Measurements from ENCODE around the gene GATA6. TPM values are rescaled to one million over a fixed set of nuclear protein-coding genes. Genes with fewer than 3 reads are reported as not detected.

The GATA6 gene
- total and polyA plus RNA-seq, 2 of the 8 experiments (the other 6 are each of a cell fraction or from before 2014, with no cell fraction given) = 0.09 TPM; not detected in 1

DNA sequence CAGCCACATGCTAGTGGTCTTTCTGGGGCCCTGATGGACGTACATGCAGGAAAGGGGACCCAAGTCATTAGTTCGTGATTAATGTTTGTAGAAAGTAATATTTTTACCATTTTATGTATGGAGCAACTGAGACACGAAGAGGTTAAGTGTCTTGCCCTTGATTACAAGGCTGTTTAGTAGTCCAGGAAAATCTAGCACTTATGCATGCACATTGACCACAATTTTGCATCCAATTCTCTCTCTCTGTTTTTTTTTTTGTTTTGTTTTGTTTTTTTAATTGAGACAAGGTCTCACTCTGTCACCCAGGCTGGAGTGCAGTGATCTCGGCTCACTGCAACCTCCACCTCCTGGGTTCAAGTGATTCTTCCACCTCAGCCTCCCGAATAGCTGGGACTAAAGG is 8.3 kb upstream of the GATA6 start:
- no peaks in the 10 kb centered on the region for H3K9me3 ChIP-seq (ENCODE audit: insufficient read depth in 2 of 2, low read depth in 1 of 2, low read length in 1 of 2)
- H3K23ac ChIP-seq (ENCODE audit: insufficient read length) = no peak overlapping the region
- CTCF ChIA-PET (ENCODE audit: partially characterized antibody) = interaction anchor here (0.6 to 1.0 kb wide), 2 partner anchors 53 to 84 kb away, joined by 3 read pairs; no protein-coding TSS in a partner anchor

More for the DNA sequence above, 8.3 kb upstream of the GATA6 start:
- H3K4me2 ChIP-seq (ENCODE audit: insufficient read depth in 1 of 2, low read depth in 2 of 2, low read length in 2 of 2) = no peak overlapping the region
- no peak overlapping the region for H4K8ac ChIP-seq (ENCODE audit: extremely low read depth, insufficient read depth, low read length)
- no peaks in the 10 kb centered on the region; the same call in 1 of the 2 replicates for H3K23me2 ChIP-seq (ENCODE audit: low read depth, low read length)
- DNase-seq (ENCODE audit: low read depth in 1 of 2, low spot score in 2 of 2) = no peak
- H2BK5ac ChIP-seq (ENCODE audit: low read depth, low read length) = no peak overlapping the region
- no peak overlapping the region for H2AFZ ChIP-seq (ENCODE audit: low read length)
- no peak overlapping the region for H2BK15ac ChIP-seq (ENCODE audit: low read length)
- no peak overlapping the region for H2BK120ac ChIP-seq (replicated peaks; ENCODE audit: low read depth, low read length)
- no peak overlapping the region for H4K91ac ChIP-seq (replicated peaks; ENCODE audit: insufficient read length, low read length)
- POLR2A ChIA-PET (ENCODE audit: partially characterized antibody) = no interaction called here
- no peak overlapping the region for H3K4ac ChIP-seq (replicated peaks; ENCODE audit: insufficient read length, low read depth, low read length)
- peaks cover 0 to 6% (median 0%) of the 10 kb centered on the region in 4 experiments; a peak in 1 of 8 replicates for H3K36me3 ChIP-seq (ENCODE audit: control insufficient read depth in 2 of 4, insufficient read depth in 4 of 4, low read length in 3 of 4)
- 96% methylated on average over 5 of the region's 5 CpGs; no CpG with 5 or more reads in 1 of the 2 experiments for WGBS, 2 experiments (ENCODE audit: extremely low coverage in 1 of 2, insufficient coverage in 1 of 2, insufficient read length in 1 of 2, insufficient replicate concordance in 2 of 2, low coverage in 1 of 2, low lambda C conversion rate in 2 of 2, missing lambda C conversion rate in 1 of 2)
- peaks cover 0 to 5% (median 2%) of the 10 kb centered on the region in 4 experiments; a peak in 3 of 7 replicates for H3K4me1 ChIP-seq (replicated peaks in 1 of 4; ENCODE audit: control insufficient read depth in 3 of 4, insufficient read depth in 4 of 4, low read length in 3 of 4)
- no peak overlapping the region for H3K14ac ChIP-seq (ENCODE audit: insufficient read length)
- H3K56ac ChIP-seq (replicated peaks; ENCODE audit: insufficient read length, low read depth, low read length) = no peak overlapping the region
- H2AK5ac ChIP-seq (ENCODE audit: low read depth, low read length) = no peak overlapping the region
- no peak for TF ChIP-seq ZNF274 (IDR thresholded peaks at IDR 0.05; ENCODE audit: borderline replicate concordance, extremely low read depth, low read length)
- H3K18ac ChIP-seq (ENCODE audit: extremely low read depth, low read length) = no peak overlapping the region
- no peak overlapping the region for H2BK20ac ChIP-seq (ENCODE audit: low read length)
- no peaks in the 10 kb centered on the region for H3K79me1 ChIP-seq (ENCODE audit: low read depth, low read length)
- H3K27me3 ChIP-seq (replicated peaks in 1 of 4; ENCODE audit: control insufficient read depth in 3 of 4, extremely low read depth in 1 of 4, insufficient read depth in 3 of 4, low read length in 3 of 4) = peaks cover 35 to 50% (median 47%) of the 10 kb centered on the region in 4 experiments
- no peak for FAIRE-seq
- no peaks in the 10 kb centered on the region for H3K79me2 ChIP-seq (ENCODE audit: control insufficient read depth in 1 of 2, insufficient read depth in 2 of 2, low read length in 2 of 2)
- H2BK12ac ChIP-seq (ENCODE audit: low read depth, low read length) = no peak overlapping the region
- H3K4me3 ChIP-seq (ENCODE audit: extremely low read depth in 1 of 4, insufficient read depth in 2 of 4, low read depth in 3 of 4, low read length in 4 of 4) = no peak overlapping the region
- no peak overlapping the region for H3K27ac ChIP-seq (ENCODE audit: low read depth, low read length)
- peaks cover 0 to 9% of the 10 kb centered on the region in 2 experiments for H4K20me1 ChIP-seq (replicated peaks in 1 of 2; ENCODE audit: control insufficient read depth in 1 of 2, insufficient read depth in 2 of 2, low read length in 2 of 2)
- no peak overlapping the region for H3K9ac ChIP-seq (replicated peaks in 1 of 4; ENCODE audit: extremely low read depth in 1 of 4, low read depth in 3 of 4, low read length in 3 of 4)
- no peak overlapping the region for H4K5ac ChIP-seq (ENCODE audit: insufficient read length, low read depth, low read length)
